Endothelial cell of umbilical vein (primary cell): ENCODE measurements around the gene RTKN2. TPM values are rescaled to one million over a fixed set of nuclear protein-coding genes. Genes with fewer than 3 reads are reported as not detected.

Experiments
- BruUV-seq: library from RNA; stranded (reverse); fragments of 400-500 nt; replicated peaks from 2 replicates; lab custom pipeline; 2021; lab: Mats Ljungman, UMichigan
- CTCF ChIA-PET: fragments of 300-600, 350-600 bp; sonication (Branson Sonifier 250); formaldehyde crosslinking; loops from one replicate; lab custom pipeline; 2021; ENCODE audit warnings: antibody characterized with exemption, inconsistent platforms; lab: Charles Lee
- POLR2A ChIA-PET: fragments of 300-600, 350-600 bp; sonication (Branson Sonifier 250); formaldehyde crosslinking; loops from one replicate; lab custom pipeline; 2021; ENCODE audit warnings: antibody characterized with exemption, inconsistent platforms; lab: Charles Lee
- DNase-seq: peaks from one replicate; pipeline ENCODE4 v3.0.0-alpha.2; 2011; ENCODE audit warnings: low read depth, low spot score
- FAIRE-seq: peaks from 2 replicates; lab custom pipeline; 2011; peaks lifted over from hg19 to GRCh38; lab: Jason Lieb, UNC
- H2AFZ ChIP-seq: 2 replicates; pipeline ENCODE4 v1.6.0; 2012; ENCODE audit warnings: low read depth, low read length, control low read depth, inconsistent platforms
- H3K27ac ChIP-seq: 2 replicates; pipeline ENCODE4 v1.5.1; 2011; ENCODE audit warnings: low read depth, mild to moderate bottlenecking, control low read depth, low read length, moderate library complexity; ENCODE audit not compliant: insufficient read depth
- H3K27me3 ChIP-seq, 2 experiments: 2 replicates each; pipeline versions ENCODE4 v1.6.0 to v1.6.1; 2011; ENCODE audit warnings: low read length in 2 of 2, mixed read lengths in 1 of 2; ENCODE audit not compliant: control insufficient read depth in 2 of 2, insufficient read depth in 2 of 2
- H3K36me3 ChIP-seq, 2 experiments: 2 replicates in 1 of 2; 3 replicates in 1 of 2; pipeline ENCODE4 v1.5.1; 2011; ENCODE audit warnings: low read length in 2 of 2, mild to moderate bottlenecking in 1 of 2, moderate library complexity in 1 of 2; ENCODE audit not compliant: control insufficient read depth in 2 of 2, insufficient read depth in 2 of 2; ENCODE audit errors: extremely low read depth in 1 of 2
- H3K4me1 ChIP-seq: 3 replicates; pipeline ENCODE4 v1.5.1; 2011; ENCODE audit warnings: mild to moderate bottlenecking, low read length; ENCODE audit not compliant: control insufficient read depth, insufficient read depth; ENCODE audit errors: extremely low read depth
- H3K4me2 ChIP-seq: 2 replicates; pipeline ENCODE4 v1.6.1; 2011; ENCODE audit warnings: low read length, control low read depth, mixed read lengths; ENCODE audit not compliant: insufficient read depth
- H3K4me3 ChIP-seq, 3 experiments: fragments of 200-600 bp in 1 of 3; sonication (generic), shearing (Covaris generic) in 1 of 3; replicated peaks in 1 of 3; 2 replicates each; pipeline ENCODE4 v1.5.1; 2011 to 2016; ENCODE audit warnings: control low read depth in 3 of 3, low read length in 3 of 3, mild to moderate bottlenecking in 2 of 3, inconsistent platforms in 1 of 3, low read depth in 1 of 3, moderate library complexity in 1 of 3; ENCODE audit not compliant: insufficient read depth in 1 of 3
- H3K79me2 ChIP-seq: 2 replicates; pipeline ENCODE4 v1.6.0; 2012; ENCODE audit warnings: low read length, inconsistent platforms; ENCODE audit not compliant: control insufficient read depth, insufficient read depth
- H3K9ac ChIP-seq: replicated peaks from 2 replicates; pipeline ENCODE3; 2011; ENCODE audit warnings: low read length, control low read depth; ENCODE audit not compliant: insufficient read depth; ENCODE audit errors: extremely low read depth
- H3K9me1 ChIP-seq: replicated peaks from 3 replicates; pipeline ENCODE4 v1.6.0; 2011; ENCODE audit warnings: mild to moderate bottlenecking, low read length; ENCODE audit not compliant: control insufficient read depth, insufficient read depth; ENCODE audit errors: extremely low read depth
- H3K9me3 ChIP-seq: replicated peaks from 2 replicates; pipeline ENCODE4 v1.5.1; 2012; ENCODE audit warnings: low read length, inconsistent platforms; ENCODE audit not compliant: control insufficient read depth, insufficient read depth
- H4K20me1 ChIP-seq: replicated peaks from 2 replicates; pipeline ENCODE3; 2011; ENCODE audit warnings: mild to moderate bottlenecking, low read length; ENCODE audit not compliant: control insufficient read depth, insufficient read depth; ENCODE audit errors: extremely low read depth
- EZH2 ChIP-seq: IDR thresholded peaks from 2 replicates; pipeline ENCODE4 v1.6.1; 2012; ENCODE audit warnings: borderline replicate concordance, low read depth, mild to moderate bottlenecking, moderate library complexity, low read length, inconsistent platforms; ENCODE audit not compliant: severe bottlenecking
- FOS ChIP-seq: IDR thresholded peaks from 2 replicates; pipeline ENCODE4 v1.6.1; 2011; ENCODE audit warnings: mild to moderate bottlenecking, low read length, moderate library complexity, borderline replicate concordance; ENCODE audit not compliant: insufficient read depth
- GATA2 ChIP-seq: IDR thresholded peaks from 2 replicates; pipeline ENCODE4 v1.7.0; 2011; ENCODE audit warnings: low read depth, mild to moderate bottlenecking, moderate library complexity, mixed read lengths, low read length; ENCODE audit not compliant: insufficient read length, insufficient read depth
- JUN ChIP-seq: IDR thresholded peaks from 2 replicates; pipeline ENCODE4 v1.6.1; 2011; ENCODE audit warnings: borderline replicate concordance, low read depth; ENCODE audit not compliant: insufficient read length, insufficient read depth
- MYC ChIP-seq: IDR thresholded peaks from one replicate; pipeline ENCODE4 v1.6.1; 2011; ENCODE audit warnings: mild to moderate bottlenecking, low read depth, low read length
- POLR2A ChIP-seq: IDR thresholded peaks from 2 replicates; pipeline ENCODE4 v1.6.1; 2012; ENCODE audit warnings: low read depth, mild to moderate bottlenecking, control low read depth, low read length
- POLR2AphosphoS5 ChIP-seq: IDR thresholded peaks from 2 replicates; pipeline ENCODE4 v1.6.1; 2012; ENCODE audit warnings: low read depth, mild to moderate bottlenecking, control low read depth, low read length, moderate library complexity; ENCODE audit not compliant: insufficient read depth
- dilution Hi-C: fragments of 300-500 bp; cut with MboI; formaldehyde crosslinking; loops from one replicate; pipeline ENCODE4 v1.15.0; 2019; ENCODE audit warnings: low sequenced_read_pairs; ENCODE audit not compliant: extremely low pct_ligation_motif_present
- intact Hi-C: fragments of 100-400 bp; cut with micrococcal nuclease; formaldehyde crosslinking; loops from one replicate; pipeline ENCODE4 v1.10.0; 2022
- polyA plus RNA-seq, 4 experiments: library from polyadenylated mRNA; depleted of rRNA in 3 of 4; stranded (reverse) in 3 of 4; unstranded in 1 of 4; fragments of >200 nt; gene quantifications; 2 replicates each; pipeline versions ENCODE4 v1.2.1 to v1.2.3, GENCODE V29; 2011 to 2012; ENCODE audit warnings: missing spikeins in 1 of 4
- total RNA-seq: library from RNA; stranded (reverse); gene quantifications from 2 replicates; pipeline ENCODE4 v1.2.3, GENCODE V29; 2021
- TF ChIP-seq, protein P1 (sequence below): IDR thresholded peaks from 2 replicates; pipeline ENCODE4 v1.6.1; 2011; ENCODE audit not compliant: insufficient read depth, insufficient read length
- TF ChIP-seq, protein P2 (sequence below), 2 donors: IDR thresholded peaks; 1 replicate in 1 of 2; 2 replicates in 1 of 2; pipeline ENCODE4 v1.5.1; 2011; ENCODE audit warnings: low read length in 2 of 2, mild to moderate bottlenecking in 2 of 2, moderate library complexity in 2 of 2, control low read depth in 1 of 2, inconsistent platforms in 1 of 2, low read depth in 1 of 2; ENCODE audit not compliant: insufficient read depth in 1 of 2; ENCODE audit errors: extremely low read depth in 1 of 2

RTKN2 gene
- total and polyA plus RNA-seq, 2 donors (not counting 3 experiments of a cell fraction or from before 2014, with no cell fraction given): 0.65 to 4.8 TPM

DNA sequence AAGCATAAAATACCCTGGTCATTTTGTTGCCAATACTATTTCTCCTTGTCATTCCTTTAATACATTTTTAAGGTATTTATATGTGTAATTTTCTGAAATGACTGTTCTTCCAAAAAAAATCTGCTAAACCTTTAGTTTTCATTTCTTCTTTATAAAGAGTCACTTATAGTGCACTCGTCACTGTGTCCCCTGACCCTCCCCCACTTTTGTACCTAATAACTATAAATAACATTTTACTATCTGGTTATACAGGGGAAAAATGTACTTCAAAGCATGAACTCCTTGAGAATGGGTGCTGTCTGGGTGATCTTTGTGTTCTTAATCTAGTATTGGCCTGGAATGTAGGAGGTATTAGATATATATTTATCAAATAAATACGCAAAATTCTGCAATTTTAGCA is 31.1 kb downstream of the RTKN2 start:
- H3K79me2 ChIP-seq: no peaks in the 10 kb centered on the region
- intact Hi-C loops (loop anchor here (10.0 kb wide), 1 partner anchor 1263 kb away; no protein-coding TSS in a partner anchor), dilution Hi-C loops (no loop called here)
- no peak for TF ChIP-seq POLR2A
- CTCF ChIA-PET: no interaction called here
- DNase-seq: no peak
- no peak for FAIRE-seq
- no peaks in the 10 kb centered on the region for H3K27me3 ChIP-seq
- H3K4me3 ChIP-seq: no peak overlapping the region
- H3K27ac ChIP-seq: no peak overlapping the region
- BruUV-seq: no TSS peak
- H2AFZ ChIP-seq: no peak overlapping the region
- H3K9ac ChIP-seq: no peak overlapping the region
- POLR2A ChIA-PET: no interaction called here
- H3K4me1 ChIP-seq: peaks cover 12% of the 10 kb centered on the region
- no peak overlapping the region for H3K4me2 ChIP-seq
- H4K20me1 ChIP-seq: no peaks in the 10 kb centered on the region
- H3K9me1 ChIP-seq: no peaks in the 10 kb centered on the region
- no peaks in the 10 kb centered on the region for H3K36me3 ChIP-seq
- H3K9me3 ChIP-seq: no peaks in the 10 kb centered on the region

DNA sequence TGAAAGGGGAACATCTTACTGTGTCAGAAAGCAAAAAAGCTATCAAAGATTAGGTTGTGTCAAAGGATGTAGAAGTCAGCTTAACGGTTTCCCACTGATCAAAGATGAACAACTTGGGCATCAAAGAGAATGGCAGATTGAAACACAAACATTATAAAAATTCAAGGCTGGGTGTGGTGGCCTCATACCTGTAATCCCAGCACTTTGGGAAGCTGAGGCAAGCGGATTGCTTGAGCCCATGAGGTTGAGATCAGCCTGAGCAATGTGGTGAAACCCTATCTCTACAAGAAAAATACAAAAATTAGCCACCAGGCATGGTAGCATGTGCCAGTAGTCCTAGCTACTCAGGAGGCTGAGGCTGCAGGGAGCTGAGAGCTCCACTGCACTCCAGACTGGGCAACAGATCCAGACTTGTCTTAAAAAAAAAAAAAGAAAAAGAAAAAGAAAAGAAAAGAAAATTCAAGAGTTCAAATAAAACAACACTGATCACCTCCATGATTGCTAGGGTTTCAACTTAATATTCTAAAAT is 34.5 kb downstream of the RTKN2 start:
- Histone ChIP-seq H3K27ac (no peak overlapping the region), H3K27me3 (no peaks in the 10 kb centered on the region), H3K9ac (no peak overlapping the region), H3K79me2 (no peaks in the 10 kb centered on the region), H3K4me2 (no peak overlapping the region), H4K20me1 (no peaks in the 10 kb centered on the region), H2AFZ (no peak overlapping the region), H3K9me1 (no peaks in the 10 kb centered on the region), H3K36me3 (no peaks in the 10 kb centered on the region), H3K9me3 (no peaks in the 10 kb centered on the region), H3K4me3 (no peak overlapping the region), H3K4me1 (peaks cover 21% of the 10 kb centered on the region)
- ChIA-PET CTCF (interaction anchor here (0.9 to 1.6 kb wide), 3 partner anchors 10 to 331 kb away, joined by 3 read pairs; no protein-coding TSS in a partner anchor), POLR2A (no interaction called here)
- intact Hi-C loops (loop anchor here (10.0 kb wide), 1 partner anchor 1259 kb away; no protein-coding TSS in a partner anchor), dilution Hi-C loops (no loop called here)
- no peak for DNase-seq
- no TSS peak for BruUV-seq
- FAIRE-seq: no peak
- no peak for TF ChIP-seq FOS
- TF ChIP-seq, protein P1, sequence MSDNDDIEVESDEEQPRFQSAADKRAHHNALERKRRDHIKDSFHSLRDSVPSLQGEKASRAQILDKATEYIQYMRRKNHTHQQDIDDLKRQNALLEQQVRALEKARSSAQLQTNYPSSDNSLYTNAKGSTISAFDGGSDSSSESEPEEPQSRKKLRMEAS: no peak
- TF ChIP-seq GATA2: no peak
- no peak for TF ChIP-seq MYC
- no peak for TF ChIP-seq POLR2A
- no peak for TF ChIP-seq POLR2AphosphoS5
- no peak for TF ChIP-seq JUN
- TF ChIP-seq, protein P2, sequence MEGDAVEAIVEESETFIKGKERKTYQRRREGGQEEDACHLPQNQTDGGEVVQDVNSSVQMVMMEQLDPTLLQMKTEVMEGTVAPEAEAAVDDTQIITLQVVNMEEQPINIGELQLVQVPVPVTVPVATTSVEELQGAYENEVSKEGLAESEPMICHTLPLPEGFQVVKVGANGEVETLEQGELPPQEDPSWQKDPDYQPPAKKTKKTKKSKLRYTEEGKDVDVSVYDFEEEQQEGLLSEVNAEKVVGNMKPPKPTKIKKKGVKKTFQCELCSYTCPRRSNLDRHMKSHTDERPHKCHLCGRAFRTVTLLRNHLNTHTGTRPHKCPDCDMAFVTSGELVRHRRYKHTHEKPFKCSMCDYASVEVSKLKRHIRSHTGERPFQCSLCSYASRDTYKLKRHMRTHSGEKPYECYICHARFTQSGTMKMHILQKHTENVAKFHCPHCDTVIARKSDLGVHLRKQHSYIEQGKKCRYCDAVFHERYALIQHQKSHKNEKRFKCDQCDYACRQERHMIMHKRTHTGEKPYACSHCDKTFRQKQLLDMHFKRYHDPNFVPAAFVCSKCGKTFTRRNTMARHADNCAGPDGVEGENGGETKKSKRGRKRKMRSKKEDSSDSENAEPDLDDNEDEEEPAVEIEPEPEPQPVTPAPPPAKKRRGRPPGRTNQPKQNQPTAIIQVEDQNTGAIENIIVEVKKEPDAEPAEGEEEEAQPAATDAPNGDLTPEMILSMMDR (IDR thresholded peaks at IDR 0.05; ENCODE audit: extremely low read depth in 1 of 2, insufficient read depth in 1 of 2, low read depth in 1 of 2, low read length in 2 of 2): no peak
- TF ChIP-seq EZH2: no peak
